LNCaP clone FGC (cell line): Measurements from ENCODE around the gene GPC5.

Experiments used
- DNase-seq: peaks from one replicate; pipeline ENCODE4 v3.0.0-alpha.2; 2011; ENCODE audit warnings: low read depth
- H3K4me3 ChIP-seq: 2 replicates; pipeline ENCODE4 v1.5.1; 2011; ENCODE audit warnings: mild to moderate bottlenecking, low read depth, low read length, control low read depth
- TF ChIP-seq, protein P1 (sequence below): IDR thresholded peaks from 2 replicates; pipeline ENCODE4 v1.5.1; 2012; ENCODE audit warnings: mild to moderate bottlenecking; ENCODE audit not compliant: control insufficient read depth, insufficient read depth; ENCODE audit errors: extremely low read depth

The GPC5 gene

GRCh38 chr13:92573467-92574057, 1175.1 kb downstream of the GPC5 start:
- TF ChIP-seq, protein P1, sequence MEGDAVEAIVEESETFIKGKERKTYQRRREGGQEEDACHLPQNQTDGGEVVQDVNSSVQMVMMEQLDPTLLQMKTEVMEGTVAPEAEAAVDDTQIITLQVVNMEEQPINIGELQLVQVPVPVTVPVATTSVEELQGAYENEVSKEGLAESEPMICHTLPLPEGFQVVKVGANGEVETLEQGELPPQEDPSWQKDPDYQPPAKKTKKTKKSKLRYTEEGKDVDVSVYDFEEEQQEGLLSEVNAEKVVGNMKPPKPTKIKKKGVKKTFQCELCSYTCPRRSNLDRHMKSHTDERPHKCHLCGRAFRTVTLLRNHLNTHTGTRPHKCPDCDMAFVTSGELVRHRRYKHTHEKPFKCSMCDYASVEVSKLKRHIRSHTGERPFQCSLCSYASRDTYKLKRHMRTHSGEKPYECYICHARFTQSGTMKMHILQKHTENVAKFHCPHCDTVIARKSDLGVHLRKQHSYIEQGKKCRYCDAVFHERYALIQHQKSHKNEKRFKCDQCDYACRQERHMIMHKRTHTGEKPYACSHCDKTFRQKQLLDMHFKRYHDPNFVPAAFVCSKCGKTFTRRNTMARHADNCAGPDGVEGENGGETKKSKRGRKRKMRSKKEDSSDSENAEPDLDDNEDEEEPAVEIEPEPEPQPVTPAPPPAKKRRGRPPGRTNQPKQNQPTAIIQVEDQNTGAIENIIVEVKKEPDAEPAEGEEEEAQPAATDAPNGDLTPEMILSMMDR, result peak; percentile 37
- no peak overlapping the region for H3K4me3 ChIP-seq
- peak; percentile 7 for DNase-seq

DNA sequence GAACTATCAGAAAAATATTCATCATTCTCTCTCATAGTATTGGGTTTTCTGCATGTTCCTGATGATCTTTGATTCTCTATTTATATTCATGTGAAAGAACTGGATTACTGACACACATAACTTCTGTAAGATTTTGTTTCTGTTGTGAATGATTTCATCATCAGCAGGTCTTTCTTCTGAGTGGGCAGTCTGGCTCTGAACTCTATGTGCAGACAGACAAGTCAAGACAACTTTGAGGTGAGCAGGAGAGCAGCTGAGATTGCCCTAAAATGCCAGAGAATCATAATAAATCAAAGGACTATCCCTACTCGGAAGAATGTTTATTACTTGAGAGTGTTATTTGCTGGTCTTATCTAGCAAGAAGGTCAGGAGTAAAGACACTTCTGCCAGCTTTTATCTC, 1176.1 kb downstream of the GPC5 start:
- no peak overlapping the region for H3K4me3 ChIP-seq
- DNase-seq, result no peak
- TF ChIP-seq, protein P1, result no peak

- DNase-seq, result peak; percentile 59
- H3K4me3 ChIP-seq, result no peak overlapping the region
- TF ChIP-seq, protein P1, result no peak
Observed at GRCh38 chr13:92575777-92576176, 1177.4 kb downstream of the GPC5 start.

- no peak for DNase-seq
- H3K4me3 ChIP-seq, result no peak overlapping the region
- TF ChIP-seq, protein P1, result no peak
Observed at GRCh38 chr13:92578358-92578757, 1179.9 kb downstream of the GPC5 start.

DNA sequence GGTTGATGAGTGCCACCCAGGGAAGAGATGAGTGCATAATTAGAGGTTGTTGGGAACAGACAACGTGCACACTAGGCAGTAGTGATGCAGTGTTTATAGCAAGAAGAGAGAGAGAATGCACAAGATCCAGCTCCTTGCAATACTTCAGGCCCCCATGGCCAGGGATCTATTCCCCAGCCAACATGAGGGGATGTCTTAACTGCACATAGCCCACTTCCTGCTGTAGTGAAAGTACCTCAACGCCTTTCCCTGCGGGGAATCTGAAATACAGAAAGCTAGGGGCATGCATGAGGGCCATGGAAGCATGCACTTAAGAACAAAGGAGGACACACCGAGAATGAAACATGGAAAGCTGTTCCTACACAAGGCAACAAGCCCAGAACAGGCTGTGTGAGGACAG, 1191.5 kb downstream of the GPC5 start:
- TF ChIP-seq, protein P1, result no peak
- no peak overlapping the region for H3K4me3 ChIP-seq
- DNase-seq, result no peak

DNA sequence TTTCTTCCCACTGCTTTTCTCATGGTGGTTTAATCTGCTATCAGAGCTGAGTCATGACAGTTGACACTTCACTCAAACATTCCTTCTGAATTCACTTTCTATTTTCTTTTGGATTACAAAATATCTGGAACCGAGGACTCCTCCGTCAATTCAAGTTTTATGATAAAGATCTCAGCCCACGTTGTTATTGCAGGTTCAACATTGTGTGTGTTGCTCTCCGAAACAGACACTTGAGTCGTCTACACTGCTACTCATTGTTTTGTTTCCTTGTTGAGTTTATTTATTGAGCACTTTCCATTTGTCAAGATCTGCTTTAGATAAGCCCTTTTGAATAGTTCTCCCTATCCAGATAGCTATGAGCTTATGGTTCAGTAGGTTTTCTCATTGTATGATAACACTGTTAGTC, 1192.1 kb downstream of the GPC5 start:
- TF ChIP-seq, protein P1, result no peak
- H3K4me3 ChIP-seq, result no peak overlapping the region
- no peak for DNase-seq

DNA sequence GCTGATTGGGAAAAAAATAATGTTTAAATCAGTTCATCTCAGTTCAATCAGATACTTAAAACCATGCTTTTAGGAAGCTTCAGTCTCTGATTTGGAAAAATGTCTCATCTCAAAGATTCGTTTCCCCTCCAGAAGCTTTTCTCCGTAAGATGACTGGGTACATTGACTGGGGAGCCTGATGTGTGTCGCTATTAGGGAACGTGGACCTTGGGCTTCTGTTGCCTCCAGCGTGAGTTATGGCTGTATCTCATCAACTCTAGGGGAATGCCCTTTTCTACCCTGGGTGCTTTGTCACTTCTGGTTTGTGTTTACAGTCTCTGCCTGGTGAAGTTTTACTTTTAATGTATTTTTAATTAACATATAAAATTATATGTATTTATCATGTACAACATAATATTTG, 1192.7 kb downstream of the GPC5 start:
- no peak overlapping the region for H3K4me3 ChIP-seq
- no peak for DNase-seq
- TF ChIP-seq, protein P1, result no peak
